Peyer's patch (tissue), 4 donors: ENCODE data around the gene EXOC1L. TPM values are rescaled to one million over a fixed set of nuclear protein-coding genes. Genes with fewer than 3 reads are reported as not detected.

Experiments used
- DNase-seq, 3 donors: peaks; one replicate each; pipeline ENCODE4 v3.0.0-alpha.2; 2017 to 2019
- H3K27ac ChIP-seq, 4 donors: fragments of 200-600 bp; sonication (generic); one replicate each; pipeline ENCODE4 v1.5.1; 2016 to 2019
- H3K27me3 ChIP-seq, 2 donors: fragments of 200-600 bp; sonication (generic); one replicate each; pipeline ENCODE4 v1.5.1; 2019
- H3K36me3 ChIP-seq, 3 donors: fragments of 200-600 bp; sonication (generic); one replicate each; pipeline ENCODE4 v1.5.1; 2016 to 2019
- H3K4me1 ChIP-seq, 4 donors: fragments of 200-600 bp; sonication (generic); one replicate each; pipeline ENCODE4 v1.5.1; 2016 to 2019
- H3K4me3 ChIP-seq, 4 donors: fragments of 200-600 bp; sonication (generic); 1 replicate in 3 of 4; 2 replicates in 1 of 4; pipeline ENCODE4 v1.5.1; 2016 to 2019; ENCODE audit warnings: mild to moderate bottlenecking in 1 of 4
- H3K9me3 ChIP-seq, 4 donors: fragments of 200-600 bp; sonication (generic); one replicate each; pipeline ENCODE4 v1.5.1; 2016 to 2019; ENCODE audit warnings: mild to moderate bottlenecking in 1 of 4
- POLR2A ChIP-seq, 2 donors: fragments of 450-650 bp; IDR thresholded peaks; one replicate each; pipeline ENCODE4 v1.5.1; 2017; ENCODE audit warnings: antibody characterized with exemption in 2 of 2, mild to moderate bottlenecking in 2 of 2, moderate library complexity in 2 of 2
- total RNA-seq, 4 donors: library from RNA; depleted of rRNA; stranded (reverse); fragments of >200 nt; gene quantifications; one replicate each; pipeline ENCODE4 v1.1.0, GENCODE V29; 2016
- TF ChIP-seq, protein P1 (sequence below), 6 experiments: fragments of 450-650 bp in 4 of 6; fragments of 200-600 bp in 2 of 6; sonication (generic) in 1 of 6; IDR thresholded peaks; one replicate each; pipeline ENCODE4 v1.5.1; 2017 to 2019; ENCODE audit warnings: antibody characterized with exemption in 6 of 6, mild to moderate bottlenecking in 3 of 6, moderate library complexity in 1 of 6

Gene EXOC1L
- total RNA-seq, 4 donors from 2014 or later = not detected

DNA sequence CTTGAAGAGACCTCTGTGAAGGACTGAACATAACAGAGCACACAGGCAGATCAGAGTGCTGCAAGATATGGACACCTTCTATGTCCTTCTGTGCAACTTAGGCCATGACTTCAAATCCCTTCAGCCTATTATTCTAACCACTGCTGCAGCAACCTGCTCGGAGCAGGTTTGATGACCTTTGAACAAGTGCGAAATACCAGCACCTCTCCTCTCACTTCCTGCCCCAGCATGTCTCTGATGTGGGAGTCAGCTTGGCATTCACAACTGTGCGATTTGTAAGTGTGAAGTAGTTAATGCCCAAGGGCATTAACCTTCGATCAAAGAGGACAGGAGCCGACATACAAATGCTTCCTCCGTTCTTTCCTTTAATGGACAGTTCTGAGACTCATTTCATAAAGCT, 32.3 kb downstream of the EXOC1L start:
- Histone ChIP-seq H3K27ac (peak overlapping the region in 1 of 4 donors; percentile 58), H3K9me3 (no peaks in the 10 kb centered on the region), H3K27me3 (no peaks in the 10 kb centered on the region), H3K4me3 (no peak overlapping the region), H3K36me3 (no peaks in the 10 kb centered on the region), H3K4me1 (peaks cover 0 to 30% (median 0%) of the 10 kb centered on the region in 4 donors)
- peak in 1 of 3 donors; percentile 66 for DNase-seq
- TF ChIP-seq POLR2A (IDR thresholded peaks at IDR 0.05) = no peak
- TF ChIP-seq, protein P1, sequence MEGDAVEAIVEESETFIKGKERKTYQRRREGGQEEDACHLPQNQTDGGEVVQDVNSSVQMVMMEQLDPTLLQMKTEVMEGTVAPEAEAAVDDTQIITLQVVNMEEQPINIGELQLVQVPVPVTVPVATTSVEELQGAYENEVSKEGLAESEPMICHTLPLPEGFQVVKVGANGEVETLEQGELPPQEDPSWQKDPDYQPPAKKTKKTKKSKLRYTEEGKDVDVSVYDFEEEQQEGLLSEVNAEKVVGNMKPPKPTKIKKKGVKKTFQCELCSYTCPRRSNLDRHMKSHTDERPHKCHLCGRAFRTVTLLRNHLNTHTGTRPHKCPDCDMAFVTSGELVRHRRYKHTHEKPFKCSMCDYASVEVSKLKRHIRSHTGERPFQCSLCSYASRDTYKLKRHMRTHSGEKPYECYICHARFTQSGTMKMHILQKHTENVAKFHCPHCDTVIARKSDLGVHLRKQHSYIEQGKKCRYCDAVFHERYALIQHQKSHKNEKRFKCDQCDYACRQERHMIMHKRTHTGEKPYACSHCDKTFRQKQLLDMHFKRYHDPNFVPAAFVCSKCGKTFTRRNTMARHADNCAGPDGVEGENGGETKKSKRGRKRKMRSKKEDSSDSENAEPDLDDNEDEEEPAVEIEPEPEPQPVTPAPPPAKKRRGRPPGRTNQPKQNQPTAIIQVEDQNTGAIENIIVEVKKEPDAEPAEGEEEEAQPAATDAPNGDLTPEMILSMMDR (IDR thresholded peaks at IDR 0.05) = no peak

DNA sequence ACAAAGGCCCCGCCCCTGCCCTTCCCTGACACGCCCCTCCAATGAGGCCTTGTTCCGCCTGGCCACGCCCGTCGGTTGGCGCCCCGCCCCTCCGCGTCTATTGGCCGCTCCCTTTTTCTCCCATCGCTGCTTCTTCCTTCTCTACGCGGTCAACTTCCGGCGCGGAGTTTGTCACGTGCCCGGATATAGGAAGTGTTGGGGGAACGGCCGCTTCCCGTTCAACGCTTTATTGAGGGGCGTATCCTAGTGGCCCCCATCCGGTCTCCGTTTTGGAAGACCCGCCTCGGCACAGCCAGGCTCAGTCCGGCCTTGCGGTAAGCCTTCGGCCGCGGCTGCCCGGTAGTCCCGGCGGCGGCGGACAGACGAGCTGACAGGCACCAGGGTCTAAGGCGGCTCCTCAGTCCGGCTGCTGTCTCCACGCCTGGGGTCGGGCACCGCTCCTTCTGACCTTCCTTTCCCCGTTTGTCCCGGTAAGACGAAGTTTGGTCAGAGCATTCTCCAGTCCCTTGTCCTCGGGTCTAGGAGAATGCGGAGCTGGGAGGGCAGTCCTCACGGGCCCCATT, 34.0 kb downstream of the EXOC1L start, which contains the start of gene EXOC1:
TSS of gene EXOC1 (plus strand) at position 165 of the 563 bp plus-strand sequence. CDS start 4,676 bp downstream, outside the sequence.
- Histone ChIP-seq H3K27ac (peak within 1 kb of the TSS; percentile 79 to 85 (median 81)), H3K36me3 (peaks cover 0 to 4% (median 0%) of the 10 kb centered on the region in 3 donors), H3K9me3 (no peaks in the 10 kb centered on the region), H3K4me1 (peaks cover 0 to 30% (median 0%) of the 10 kb centered on the region in 4 donors), H3K27me3 (no peaks in the 10 kb centered on the region), H3K4me3 (peak within 1 kb of the TSS; percentile 89 to 94 (median 92))
- TF ChIP-seq POLR2A (IDR thresholded peaks at IDR 0.05) = peak; percentile 44 to 48
- TF ChIP-seq, protein P1 (IDR thresholded peaks at IDR 0.05) = no peak
- peak; percentile 99 to 100 (median 99) for DNase-seq

DNA sequence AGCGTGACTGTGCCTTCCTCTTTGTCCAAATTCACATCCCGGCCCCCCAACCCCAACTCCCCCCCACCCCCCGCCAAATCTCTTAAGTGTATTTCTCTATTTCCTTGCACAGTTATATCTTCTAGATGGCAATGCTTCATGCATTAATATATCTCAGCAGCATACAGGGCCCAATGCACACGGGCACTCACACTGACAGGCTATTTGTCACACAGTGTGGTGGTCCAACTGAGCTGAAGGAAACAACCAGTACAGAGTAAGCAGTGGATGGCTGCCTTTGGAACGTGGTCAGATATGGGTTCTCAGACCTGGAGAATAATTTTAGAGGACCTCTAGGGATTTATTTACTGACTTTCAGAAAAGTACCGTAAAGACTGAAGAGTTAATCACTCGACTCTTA, 34.5 kb downstream of the EXOC1L start:
- peaks cover 0 to 30% (median 0%) of the 10 kb centered on the region in 4 donors for H3K4me1 ChIP-seq
- TF ChIP-seq, protein P1 (IDR thresholded peaks at IDR 0.05) = no peak
- TF ChIP-seq POLR2A (IDR thresholded peaks at IDR 0.05) = no peak
- no peak for DNase-seq
- peak overlapping the region; percentile 79 to 85 (median 81) for H3K27ac ChIP-seq
- peak overlapping the region; percentile 89 to 94 (median 92) for H3K4me3 ChIP-seq
- H3K36me3 ChIP-seq = peaks cover 0 to 9% (median 0%) of the 10 kb centered on the region in 3 donors
- H3K9me3 ChIP-seq = no peaks in the 10 kb centered on the region
- H3K27me3 ChIP-seq = no peaks in the 10 kb centered on the region

DNA sequence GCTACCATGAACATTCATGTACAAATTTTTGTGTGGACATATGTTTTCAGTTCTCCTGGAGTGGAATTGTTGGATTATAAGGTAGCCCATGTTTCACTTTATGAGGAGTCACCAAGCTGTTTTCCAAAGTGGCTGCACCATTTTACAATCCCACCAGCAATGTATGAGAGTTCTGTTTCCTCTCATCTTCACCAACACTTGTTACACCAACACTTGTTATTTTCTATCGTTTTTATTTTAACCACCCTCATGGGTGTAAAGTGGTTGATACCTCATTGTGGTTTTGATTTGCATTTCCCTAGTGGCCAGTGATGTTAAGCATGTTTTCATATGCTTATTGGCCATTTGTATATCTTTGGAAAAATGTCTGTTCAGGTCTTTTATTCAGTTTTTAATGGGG, 38.0 kb downstream of the EXOC1L start:
- no peak for TF ChIP-seq POLR2A (IDR thresholded peaks at IDR 0.05)
- TF ChIP-seq, protein P1 (IDR thresholded peaks at IDR 0.05) = no peak
- Histone ChIP-seq H3K4me3 (no peak overlapping the region), H3K27ac (no peak overlapping the region), H3K4me1 (peaks cover 0 to 17% (median 0%) of the 10 kb centered on the region in 4 donors), H3K27me3 (no peaks in the 10 kb centered on the region), H3K36me3 (peaks cover 0 to 27% (median 0%) of the 10 kb centered on the region in 3 donors), H3K9me3 (no peaks in the 10 kb centered on the region)
- DNase-seq = no peak

DNA sequence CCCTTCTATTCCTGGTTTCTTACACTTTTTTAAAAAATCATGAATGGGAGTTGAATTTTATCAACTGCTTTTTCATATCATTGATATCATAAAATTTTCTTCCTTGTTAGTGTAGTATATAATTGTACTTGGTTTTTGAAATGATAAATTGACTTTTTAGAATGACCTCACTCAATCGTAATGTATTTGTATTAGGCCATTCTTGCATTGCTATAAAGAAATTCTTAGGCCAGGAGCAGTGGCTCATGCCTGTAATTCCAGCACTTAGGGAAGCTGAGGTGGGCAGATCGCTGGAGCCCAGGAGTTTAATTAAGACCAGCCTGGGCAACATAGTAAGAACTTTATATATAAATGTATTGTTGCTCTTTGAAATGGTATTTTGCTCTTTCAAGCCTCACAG, 40.1 kb downstream of the EXOC1L start:
- no peak for TF ChIP-seq POLR2A (IDR thresholded peaks at IDR 0.05)
- TF ChIP-seq, protein P1 (IDR thresholded peaks at IDR 0.05) = no peak
- Histone ChIP-seq H3K4me1 (peaks cover 0 to 11% (median 0%) of the 10 kb centered on the region in 4 donors), H3K9me3 (no peaks in the 10 kb centered on the region), H3K27ac (no peak overlapping the region), H3K4me3 (no peak overlapping the region), H3K27me3 (no peaks in the 10 kb centered on the region), H3K36me3 (peaks cover 0 to 37% (median 0%) of the 10 kb centered on the region in 3 donors)
- DNase-seq = no peak
